ENCODE results near the gene ZNF414. TPM values are rescaled to one million over a fixed set of nuclear protein-coding genes. Genes with fewer than 3 reads are reported as not detected.

Gene ZNF414
- total RNA-seq (10 to 100 TPM; 36.3 to 38.0 TPM), total RNA-seq (2.5 to 19.7 (median 8.9) reads per million in 172 experiments)
- 31.7 TPM for polyA plus RNA-seq (2013, experiment 1 of 2)
- polyA plus RNA-seq (2013, experiment 2 of 2): 37.5 TPM

DNA sequence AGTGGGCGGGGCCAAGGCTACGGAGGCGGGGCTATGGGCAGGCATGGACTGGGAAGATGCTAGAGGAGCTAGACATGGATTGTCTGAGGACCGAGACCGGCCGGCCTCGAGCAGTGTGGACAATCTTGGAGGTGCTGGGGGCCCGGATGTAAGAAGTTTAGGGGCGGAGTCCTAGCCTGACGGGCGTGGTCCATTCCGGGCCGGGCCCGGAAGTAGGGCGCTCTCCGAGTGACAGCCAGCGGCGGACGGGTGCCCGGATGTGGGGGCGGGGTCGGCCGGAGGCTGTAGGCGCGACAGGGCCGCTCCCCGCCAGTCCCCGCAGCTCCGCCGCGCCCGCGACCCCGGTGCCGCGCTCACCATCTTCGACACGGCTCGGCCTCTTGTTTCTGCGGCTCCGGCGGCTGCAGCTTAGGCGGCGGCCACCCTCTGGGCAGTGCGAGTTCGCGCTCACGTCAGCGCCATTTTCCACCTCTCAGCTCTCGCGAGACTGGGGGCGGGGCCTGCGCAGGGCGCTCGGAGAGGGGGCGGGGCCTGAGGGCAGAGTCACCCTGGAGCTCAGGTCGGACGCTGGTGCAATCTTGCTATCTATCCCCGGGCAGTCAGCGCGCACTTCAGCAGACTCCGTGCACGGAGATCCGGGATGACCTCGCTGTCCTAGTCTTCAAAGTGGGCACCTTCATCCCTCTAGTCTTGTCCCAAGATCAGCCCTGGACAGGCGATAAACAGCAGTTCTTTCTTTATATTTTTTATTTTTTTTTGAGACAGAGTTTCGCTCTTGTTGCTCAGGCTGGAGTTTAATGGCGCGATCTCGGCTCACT is at the start of gene ZNF414:
Gene ZNF414, minus strand, starts transcription at position 481 of the 818 bp plus-strand sequence. Its CDS starts 121 bp downstream, at position 360.
- peak; percentile 68 for ATAC-seq (ENCODE audit: poor library complexity)
- peak; percentile 91 to 99 (median 97) for DNase-seq
- CTCF ChIA-PET: interaction anchor here (1.5 to 5.5 kb wide), 2 partner anchors 66 to 101 kb away, joined by 4 to 41 read pairs; partner anchors contain the start of gene MARCHF2
- intact Hi-C loops (cut with DNase I, micrococcal nuclease): loop anchor here (1.0 to 2.0 kb wide), 2 partner anchors 65 to 70 kb away; partner anchors contain the start of gene HNRNPM (in 1 of the 2)
- TF ChIP-seq CTCF (IDR thresholded peaks at IDR 0.05): no peak
- POLR2A ChIA-PET: interaction anchor here (0.6 to 8.6 kb wide), 28 partner anchors 8 to 1165 kb away, joined by 3 to 185 read pairs (median 8); partner anchors contain the start of genes ARHGEF18, HNRNPM, KANK3 and MARCHF2
- no peaks in the 10 kb centered on the region for H3K9me3 Mint-ChIP-seq
- Histone ChIP-seq H3K9me3 (ENCODE audit: control insufficient read depth in 1 of 2, insufficient read depth in 1 of 2, low read length in 2 of 2) (peaks cover 0 to 4% of the 10 kb centered on the region in 2 experiments), H3K27ac (ENCODE audit: low read depth in 1 of 2, low read length in 2 of 2) (peak within 1 kb of the TSS; percentile 84 to 97), H3K36me3 (ENCODE audit: insufficient read depth, low read length) (peaks cover 19% of the 10 kb centered on the region), H3K27me3 (ENCODE audit: control insufficient read depth in 1 of 2, insufficient read depth in 2 of 2, low read length in 2 of 2) (no peaks in the 10 kb centered on the region), H3K4me3 (ENCODE audit: low read length) (peak within 1 kb of the TSS; percentile 51), H3K4me1 (ENCODE audit: insufficient read depth, low read length) (peaks cover 68% of the 10 kb centered on the region)
- peaks cover 61% of the 10 kb centered on the region for H3K4me1 Mint-ChIP-seq (ENCODE audit: low read depth)
- H3K27ac Mint-ChIP-seq: peak within 1 kb of the TSS; percentile 100
- H3K36me3 Mint-ChIP-seq (ENCODE audit: low read depth): peaks cover 35% of the 10 kb centered on the region
- no peaks in the 10 kb centered on the region for H3K27me3 Mint-ChIP-seq
- peak within 1 kb of the TSS; percentile 91 for H3K4me3 Mint-ChIP-seq

DNA sequence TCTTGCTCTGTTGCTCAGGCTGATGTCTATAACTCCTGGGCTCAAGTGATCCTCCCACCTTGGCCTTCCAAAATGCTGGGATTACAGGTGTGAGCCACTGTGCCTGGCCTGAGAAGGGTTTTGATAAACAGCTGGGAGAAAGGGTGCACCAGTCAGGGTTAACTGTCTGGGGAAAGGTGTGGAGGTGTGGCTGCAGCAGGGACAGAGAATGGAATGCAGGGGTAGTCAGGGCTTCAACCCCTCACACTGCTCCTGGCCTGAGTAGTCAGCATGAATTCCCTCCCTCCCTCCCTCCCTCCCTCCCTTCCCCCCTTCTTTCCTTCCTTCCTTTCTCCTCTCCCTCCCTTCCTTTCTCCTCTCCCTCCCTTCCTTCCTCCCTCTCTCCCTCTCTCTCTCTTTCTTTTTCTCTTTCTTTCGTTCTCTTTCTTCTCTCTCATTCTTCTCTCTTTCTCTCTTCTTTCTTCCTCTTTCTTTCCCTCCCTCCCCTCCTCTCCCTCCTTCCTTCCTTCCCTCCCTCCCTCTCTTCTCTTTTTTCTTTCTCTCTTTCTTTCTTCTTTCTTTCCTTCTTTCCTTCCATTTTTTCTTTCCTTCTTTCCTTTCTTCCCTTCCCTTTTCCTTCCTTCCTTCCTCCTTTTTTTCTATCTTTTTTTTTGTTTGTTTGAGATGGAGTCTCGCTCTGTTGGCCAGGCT is 47.3 kb upstream of the ZNF414 start:
- Mint-ChIP-seq H3K4me1 (ENCODE audit: low read depth) (peaks cover 19% of the 10 kb centered on the region), H3K27ac (peak overlapping the region; percentile 7), H3K4me3 (no peak overlapping the region), H3K36me3 (ENCODE audit: low read depth) (no peaks in the 10 kb centered on the region), H3K27me3 (no peaks in the 10 kb centered on the region), H3K9me3 (no peaks in the 10 kb centered on the region)
- CTCF ChIA-PET: interaction anchor here (1.0 kb wide), 1 partner anchor 14 kb away, joined by 3 read pairs; no protein-coding TSS in a partner anchor
- no peak for DNase-seq
- TF ChIP-seq CTCF (IDR thresholded peaks at IDR 0.05): no peak
- POLR2A ChIA-PET: no interaction called here
- Histone ChIP-seq H3K9me3 (ENCODE audit: control insufficient read depth in 1 of 2, insufficient read depth in 1 of 2, low read length in 2 of 2) (no peaks in the 10 kb centered on the region), H3K4me3 (ENCODE audit: low read length) (no peak overlapping the region), H3K27me3 (ENCODE audit: control insufficient read depth in 1 of 2, insufficient read depth in 2 of 2, low read length in 2 of 2) (no peaks in the 10 kb centered on the region), H3K27ac (ENCODE audit: low read depth in 1 of 2, low read length in 2 of 2) (no peak overlapping the region), H3K36me3 (ENCODE audit: insufficient read depth, low read length) (peaks cover 20% of the 10 kb centered on the region), H3K4me1 (ENCODE audit: insufficient read depth, low read length) (peaks cover 64% of the 10 kb centered on the region)
- no peak for ATAC-seq (ENCODE audit: poor library complexity)
- intact Hi-C loops (cut with DNase I, micrococcal nuclease): no loop called here

DNA sequence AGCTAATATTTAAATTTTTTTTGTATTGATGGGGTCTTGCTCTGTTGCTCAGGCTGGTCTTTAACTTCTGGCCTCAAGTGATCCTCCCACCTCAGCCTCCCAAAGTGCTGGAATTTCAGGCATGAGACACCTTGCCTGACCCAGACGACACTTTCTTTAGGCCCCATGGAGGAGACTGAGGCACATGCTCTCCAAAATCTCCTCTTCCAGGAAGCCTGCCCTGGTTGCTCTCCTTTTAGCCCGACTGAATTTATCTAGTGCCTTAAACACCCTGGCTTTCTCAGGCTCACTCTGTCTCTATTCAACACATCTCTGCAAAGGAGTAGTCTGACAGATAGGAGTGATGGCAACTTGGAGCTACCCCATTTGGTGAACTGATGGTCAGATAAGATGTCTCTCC is 44.4 kb upstream of the ZNF414 start:
- Histone ChIP-seq H3K36me3 (ENCODE audit: insufficient read depth, low read length) (peaks cover 37% of the 10 kb centered on the region), H3K27ac (ENCODE audit: low read depth in 1 of 2, low read length in 2 of 2) (no peak overlapping the region), H3K27me3 (ENCODE audit: control insufficient read depth in 1 of 2, insufficient read depth in 2 of 2, low read length in 2 of 2) (no peaks in the 10 kb centered on the region), H3K4me1 (ENCODE audit: insufficient read depth, low read length) (peaks cover 40% of the 10 kb centered on the region), H3K4me3 (ENCODE audit: low read length) (no peak overlapping the region), H3K9me3 (ENCODE audit: control insufficient read depth in 1 of 2, insufficient read depth in 1 of 2, low read length in 2 of 2) (no peaks in the 10 kb centered on the region)
- H3K36me3 Mint-ChIP-seq (ENCODE audit: low read depth): peaks cover 7% of the 10 kb centered on the region
- CTCF ChIA-PET: interaction anchor here (0.5 to 3.5 kb wide), 3 partner anchors 20 to 1616 kb away, joined by 3 to 11 read pairs (median 8); no protein-coding TSS in a partner anchor
- peak overlapping the region; percentile 66 for H3K27ac Mint-ChIP-seq
- no peaks in the 10 kb centered on the region for H3K9me3 Mint-ChIP-seq
- H3K4me3 Mint-ChIP-seq: no peak overlapping the region
- H3K27me3 Mint-ChIP-seq: no peaks in the 10 kb centered on the region
- intact Hi-C loops (cut with DNase I, micrococcal nuclease): no loop called here
- no peak for ATAC-seq (ENCODE audit: poor library complexity)
- DNase-seq: no peak
- POLR2A ChIA-PET: interaction anchor here (1.0 to 1.2 kb wide), 2 partner anchors 13 to 45 kb away, joined by 3 to 5 read pairs; partner anchors contain the start of gene ZNF414
- TF ChIP-seq CTCF (IDR thresholded peaks at IDR 0.05): no peak
- H3K4me1 Mint-ChIP-seq (ENCODE audit: low read depth): peaks cover 13% of the 10 kb centered on the region
